Mesenchymal stem cell (in vitro differentiated cells and primary cell): ENCODE results near the gene GALNT5.

Experiments used
- DNase-seq: peaks from one replicate; pipeline ENCODE4 v3.0.0-alpha.2; 2013
- H2AFZ ChIP-seq: one replicate; pipeline ENCODE4 v1.6.1; 2013; ENCODE audit warnings: low read depth, mild to moderate bottlenecking, control low read depth, inconsistent platforms, low read length, moderate library complexity
- H2AK5ac ChIP-seq: 2 replicates; pipeline ENCODE4 v1.6.1; 2013; ENCODE audit warnings: low read length, moderate library complexity, mild to moderate bottlenecking, inconsistent platforms; ENCODE audit not compliant: severe bottlenecking
- H2BK120ac ChIP-seq: one replicate; pipeline ENCODE4 v1.6.1; 2013; ENCODE audit warnings: low read depth, mild to moderate bottlenecking, inconsistent platforms, low read length, moderate library complexity
- H2BK12ac ChIP-seq, 2 experiments: one replicate each; pipeline ENCODE4 v1.6.1; 2013; ENCODE audit warnings: inconsistent platforms in 2 of 2, low read length in 2 of 2, mild to moderate bottlenecking in 2 of 2, moderate library complexity in 2 of 2, control low read depth in 1 of 2
- H2BK15ac ChIP-seq: one replicate; pipeline ENCODE4 v1.6.1; 2013; ENCODE audit warnings: mild to moderate bottlenecking, low read depth, inconsistent platforms; ENCODE audit not compliant: poor library complexity, severe bottlenecking
- H2BK5ac ChIP-seq: 2 replicates; pipeline ENCODE4 v1.6.1; 2013; ENCODE audit warnings: low read depth, mild to moderate bottlenecking, low read length, control low read depth, inconsistent platforms; ENCODE audit not compliant: poor library complexity, severe bottlenecking
- H3K14ac ChIP-seq, 2 experiments: one replicate each; pipeline ENCODE4 v1.6.1; 2013; ENCODE audit warnings: inconsistent platforms in 2 of 2, low read length in 2 of 2, control low read depth in 1 of 2, mild to moderate bottlenecking in 1 of 2, moderate library complexity in 1 of 2
- H3K18ac ChIP-seq, 2 experiments: one replicate each; pipeline ENCODE4 v1.6.1; 2013; ENCODE audit warnings: inconsistent platforms in 2 of 2, low read length in 2 of 2, control low read depth in 1 of 2, low read depth in 1 of 2, mild to moderate bottlenecking in 1 of 2
- H3K23ac ChIP-seq, 2 experiments: one replicate each; pipeline ENCODE4 v1.6.1; 2013; ENCODE audit warnings: inconsistent platforms in 2 of 2, low read length in 2 of 2, mild to moderate bottlenecking in 2 of 2, moderate library complexity in 2 of 2, control low read depth in 1 of 2
- H3K27ac ChIP-seq: 2 replicates; pipeline ENCODE4 v1.5.1; 2013; ENCODE audit warnings: mild to moderate bottlenecking, moderate library complexity, low read length, control low read depth, inconsistent platforms; ENCODE audit not compliant: poor library complexity, severe bottlenecking
- H3K27me3 ChIP-seq, 2 experiments: 2 replicates each; pipeline versions ENCODE4 v1.6.1 to v1.7.0; 2013; ENCODE audit warnings: low read length in 2 of 2, mild to moderate bottlenecking in 2 of 2, moderate library complexity in 2 of 2, control low read depth in 1 of 2, inconsistent platforms in 1 of 2; ENCODE audit not compliant: control insufficient read depth in 1 of 2, insufficient read depth in 1 of 2
- H3K36me3 ChIP-seq, 2 experiments: 2 replicates each; pipeline versions ENCODE4 v1.6.1 to v1.7.0; 2013; ENCODE audit warnings: low read length in 2 of 2, control low read depth in 1 of 2, inconsistent platforms in 1 of 2, low read depth in 1 of 2, mild to moderate bottlenecking in 1 of 2; ENCODE audit not compliant: insufficient read depth in 2 of 2, control insufficient read depth in 1 of 2
- H3K4ac ChIP-seq, 2 experiments: one replicate each; pipeline ENCODE4 v1.6.1; 2013; ENCODE audit warnings: inconsistent platforms in 2 of 2, low read length in 2 of 2, mild to moderate bottlenecking in 2 of 2, moderate library complexity in 2 of 2, control low read depth in 1 of 2, low read depth in 1 of 2
- H3K4me1 ChIP-seq: 2 replicates; pipeline ENCODE4 v1.6.1; 2013; ENCODE audit warnings: low read depth, low read length, control low read depth; ENCODE audit not compliant: control insufficient read depth, insufficient read depth
- H3K4me2 ChIP-seq: 2 replicates; pipeline ENCODE4 v1.6.1; 2013; ENCODE audit warnings: low read length, mild to moderate bottlenecking, inconsistent platforms; ENCODE audit not compliant: poor library complexity, severe bottlenecking
- H3K4me3 ChIP-seq, 2 experiments: 2 replicates each; pipeline versions ENCODE4 v1.5.1 to v1.7.0; 2013; ENCODE audit warnings: low read length in 2 of 2, mild to moderate bottlenecking in 2 of 2, control low read depth in 1 of 2, low read depth in 1 of 2; ENCODE audit not compliant: insufficient read depth in 1 of 2
- H3K79me1 ChIP-seq: replicated peaks from 2 replicates; pipeline ENCODE4 v1.6.1; 2013; ENCODE audit warnings: mild to moderate bottlenecking, control low read depth, low read length, inconsistent platforms; ENCODE audit not compliant: poor library complexity, severe bottlenecking
- H3K9ac ChIP-seq: 2 replicates; pipeline ENCODE4 v1.7.0; 2013; ENCODE audit warnings: mild to moderate bottlenecking, low read length, moderate library complexity
- H3K9me3 ChIP-seq: 2 replicates; pipeline ENCODE4 v1.7.0; 2013; ENCODE audit warnings: mild to moderate bottlenecking, low read length; ENCODE audit not compliant: control insufficient read depth
- H4K8ac ChIP-seq: one replicate; pipeline ENCODE4 v1.6.1; 2013; ENCODE audit warnings: inconsistent platforms, mild to moderate bottlenecking, low read length, moderate library complexity
- H4K91ac ChIP-seq: one replicate; pipeline ENCODE4 v1.6.1; 2013; ENCODE audit warnings: mild to moderate bottlenecking, low read length, inconsistent platforms
- WGBS: methylation state at CpG from one replicate; pipeline ENCODE4 v1.1.7; 2013; ENCODE audit warnings: mixed read lengths; 5-methylcytosine and 5-hydroxymethylcytosine counted together

GALNT5 gene

GRCh38 chr2:157303612-157304011 is 46.1 kb downstream of the GALNT5 start:
- Histone ChIP-seq H3K9ac (no peak overlapping the region), H3K4me2 (no peak overlapping the region), H3K4me3 (no peak overlapping the region), H4K91ac (no peak overlapping the region), H4K8ac (no peak overlapping the region), H2BK12ac (no peak overlapping the region), H3K27me3 (no peaks in the 10 kb centered on the region), H2AK5ac (no peak overlapping the region), H2BK120ac (no peak overlapping the region), H2BK15ac (no peak overlapping the region), H3K14ac (no peak overlapping the region), H2BK5ac (no peak overlapping the region), H3K36me3 (no peaks in the 10 kb centered on the region), H2AFZ (no peak overlapping the region), H3K18ac (no peak overlapping the region), H3K4me1 (peaks cover 3% of the 10 kb centered on the region), H3K27ac (no peak overlapping the region), H3K23ac (no peak overlapping the region), H3K79me1 (no peaks in the 10 kb centered on the region), H3K9me3 (no peaks in the 10 kb centered on the region), H3K4ac (no peak overlapping the region)
- 0% methylated on average over 1 of the region's 2 CpGs for WGBS
- no peak for DNase-seq

DNA sequence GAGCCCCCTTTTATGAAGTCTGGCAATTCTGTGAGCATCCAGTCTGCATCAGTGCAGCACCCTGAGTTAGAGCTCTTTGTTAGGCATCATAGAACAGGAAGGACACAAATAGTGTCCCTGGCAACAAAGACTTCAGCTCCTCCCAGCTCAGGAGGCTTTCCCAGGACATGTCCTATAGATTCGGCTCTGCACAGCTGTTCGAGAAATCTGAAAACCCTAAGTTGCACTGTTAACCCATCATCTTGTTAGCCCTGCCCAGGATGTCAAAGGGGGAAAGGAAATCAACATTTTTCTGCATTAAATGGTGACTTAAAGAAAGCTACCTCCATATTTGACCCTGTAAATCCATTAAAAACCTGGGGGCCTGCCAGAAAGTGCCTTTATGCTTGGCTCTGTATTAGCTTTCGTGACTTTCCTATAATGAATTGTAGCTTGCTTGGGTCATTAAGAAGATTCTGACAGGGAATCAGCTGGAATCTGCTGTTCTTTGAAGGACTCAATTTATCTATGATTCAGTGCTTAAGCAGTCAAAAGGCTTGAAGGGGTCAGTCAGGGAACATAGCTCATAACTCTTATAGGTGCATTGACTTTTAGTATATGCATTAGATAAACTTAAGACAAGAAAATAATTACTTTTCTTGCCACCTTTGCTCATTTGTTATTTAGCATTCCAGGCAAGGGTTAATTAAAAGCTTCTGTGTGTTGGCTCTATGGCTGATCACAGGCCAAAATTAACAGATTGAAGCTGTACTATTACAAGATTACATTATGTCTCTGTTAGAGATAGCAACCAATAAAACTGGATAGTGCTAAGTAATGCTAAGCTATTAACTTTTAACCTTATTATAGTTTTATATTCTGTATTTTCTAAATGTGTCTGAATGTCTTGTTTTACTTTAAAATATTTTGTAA is 47.6 kb downstream of the GALNT5 start:
- Histone ChIP-seq H2BK12ac (no peak overlapping the region), H3K18ac (peak overlapping the region in 1 of 2 experiments; percentile 9), H3K4me2 (no peak overlapping the region), H3K14ac (no peak overlapping the region), H3K79me1 (no peaks in the 10 kb centered on the region), H3K9ac (peak overlapping the region; percentile 20), H2BK15ac (no peak overlapping the region), H2BK5ac (no peak overlapping the region), H3K4me1 (peaks cover 3% of the 10 kb centered on the region), H2AFZ (no peak overlapping the region), H3K36me3 (peaks cover 0 to 13% of the 10 kb centered on the region in 2 experiments), H3K23ac (no peak overlapping the region), H3K4ac (no peak overlapping the region), H4K8ac (no peak overlapping the region), H3K9me3 (no peaks in the 10 kb centered on the region), H2BK120ac (no peak overlapping the region), H3K27ac (no peak overlapping the region), H3K27me3 (no peaks in the 10 kb centered on the region), H2AK5ac (peak overlapping the region; percentile 86), H3K4me3 (peak overlapping the region in 1 of 2 experiments; percentile 10), H4K91ac (no peak overlapping the region)
- DNase-seq = peak; percentile 56
- WGBS = 8% methylated on average over 2 of the region's 3 CpGs

DNA sequence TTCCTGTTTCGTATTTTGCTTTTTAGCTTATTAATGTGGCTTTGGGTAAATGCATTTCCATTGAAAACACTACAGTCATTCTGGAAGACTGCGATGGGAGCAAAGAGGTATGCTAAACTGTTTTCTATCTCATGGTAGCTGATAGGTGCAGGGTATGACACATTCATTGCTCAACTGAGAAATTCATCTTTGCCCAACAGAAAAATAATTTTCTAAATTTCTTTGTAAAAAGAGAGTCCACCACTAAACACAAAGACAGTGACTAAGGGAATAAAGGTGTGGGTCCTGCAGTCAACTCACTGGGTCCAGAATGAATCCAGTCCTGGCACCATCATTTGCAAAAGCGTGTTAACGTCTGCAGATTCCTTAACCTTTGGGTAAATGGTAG is 48.2 kb downstream of the GALNT5 start:
- DNase-seq = no peak
- no peak overlapping the region for H2BK15ac ChIP-seq
- no peak overlapping the region for H3K9ac ChIP-seq
- H2BK120ac ChIP-seq = no peak overlapping the region
- no peaks in the 10 kb centered on the region for H3K9me3 ChIP-seq
- H3K36me3 ChIP-seq = peaks cover 0 to 13% of the 10 kb centered on the region in 2 experiments
- H4K8ac ChIP-seq = no peak overlapping the region
- no peak overlapping the region for H2AFZ ChIP-seq
- H3K18ac ChIP-seq = no peak overlapping the region
- no peaks in the 10 kb centered on the region for H3K79me1 ChIP-seq
- H3K4ac ChIP-seq = no peak overlapping the region
- H4K91ac ChIP-seq = no peak overlapping the region
- WGBS = 87% methylated on average over 4 of the region's 4 CpGs
- peaks cover 3% of the 10 kb centered on the region for H3K4me1 ChIP-seq
- H2AK5ac ChIP-seq = no peak overlapping the region
- no peak overlapping the region for H3K14ac ChIP-seq
- H3K27ac ChIP-seq = no peak overlapping the region
- H2BK12ac ChIP-seq = no peak overlapping the region
- no peak overlapping the region for H2BK5ac ChIP-seq
- no peak overlapping the region for H3K4me3 ChIP-seq
- H3K27me3 ChIP-seq = no peaks in the 10 kb centered on the region
- no peak overlapping the region for H3K4me2 ChIP-seq
- no peak overlapping the region for H3K23ac ChIP-seq

DNA sequence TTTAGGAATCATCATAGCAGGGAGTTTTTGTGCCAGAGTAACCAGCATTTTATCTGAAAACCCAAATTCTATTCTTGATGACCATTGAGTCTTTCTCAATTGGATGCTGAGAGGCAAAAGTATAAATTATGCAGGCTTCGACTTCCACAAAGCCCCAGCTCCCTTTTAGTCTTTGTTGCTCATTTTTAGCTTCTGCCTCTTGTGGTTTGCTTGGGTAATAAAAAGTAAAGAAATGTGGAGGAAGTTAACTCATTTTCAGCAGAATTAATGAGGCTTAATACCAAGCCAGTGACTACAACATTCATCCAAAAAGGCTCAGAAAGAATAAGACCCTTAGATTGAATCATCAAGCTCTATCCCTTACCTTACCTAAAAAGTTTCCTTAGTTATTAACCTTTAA is 49.5 kb downstream of the GALNT5 start:
- H2BK15ac ChIP-seq = no peak overlapping the region
- no peak overlapping the region for H3K23ac ChIP-seq
- peaks cover 3% of the 10 kb centered on the region for H3K4me1 ChIP-seq
- H2BK120ac ChIP-seq = no peak overlapping the region
- H4K91ac ChIP-seq = no peak overlapping the region
- H3K27ac ChIP-seq = no peak overlapping the region
- no peak overlapping the region for H3K18ac ChIP-seq
- no peak overlapping the region for H3K4ac ChIP-seq
- H3K79me1 ChIP-seq = no peaks in the 10 kb centered on the region
- peak; percentile 11 for DNase-seq
- H2AK5ac ChIP-seq = no peak overlapping the region
- H3K36me3 ChIP-seq = peaks cover 0 to 13% of the 10 kb centered on the region in 2 experiments
- H3K9me3 ChIP-seq = no peaks in the 10 kb centered on the region
- no peak overlapping the region for H3K4me3 ChIP-seq
- H3K14ac ChIP-seq = no peak overlapping the region
- H3K9ac ChIP-seq = no peak overlapping the region
- no peak overlapping the region for H2BK5ac ChIP-seq
- H2BK12ac ChIP-seq = no peak overlapping the region
- no peak overlapping the region for H4K8ac ChIP-seq
- H3K27me3 ChIP-seq = no peaks in the 10 kb centered on the region
- H3K4me2 ChIP-seq = no peak overlapping the region
- H2AFZ ChIP-seq = no peak overlapping the region
- WGBS = 60% methylated on average over 1 of the region's 1 CpG
